Fibroblast of skin of right quadriceps (primary cell): Measurements from ENCODE around the gene SOX14.

Source experiments
- DNase-seq: peaks from one replicate; pipeline ENCODE4 v3.0.0-alpha.2; 2013

The SOX14 gene

DNA sequence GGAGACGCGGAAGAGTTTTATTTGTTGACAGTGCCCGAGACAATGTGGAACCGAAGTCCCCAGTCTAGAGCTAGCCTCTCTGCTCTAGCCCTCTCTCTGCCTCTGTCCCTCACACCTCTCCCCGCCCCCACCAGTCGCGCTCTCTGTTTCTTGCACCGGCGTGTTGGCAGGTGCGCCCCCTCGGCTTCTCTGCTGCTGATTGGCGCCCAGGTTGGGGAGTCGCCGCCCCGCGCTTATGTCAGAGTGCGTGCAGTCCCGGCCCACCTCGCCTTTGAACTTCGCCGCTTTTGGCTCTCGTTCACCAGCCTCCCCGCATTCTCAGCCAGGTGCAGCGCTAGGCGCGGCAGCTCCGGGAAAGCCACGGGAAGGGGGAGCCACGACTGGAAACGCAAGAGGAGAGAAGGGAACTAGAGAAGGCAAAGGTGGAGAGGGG is at the start of gene SOX14:
Gene SOX14, plus strand, starts transcription at position 315 of the 433 bp plus-strand sequence. CDS start 470 bp downstream, outside the sequence.
- no peak for DNase-seq

DNA sequence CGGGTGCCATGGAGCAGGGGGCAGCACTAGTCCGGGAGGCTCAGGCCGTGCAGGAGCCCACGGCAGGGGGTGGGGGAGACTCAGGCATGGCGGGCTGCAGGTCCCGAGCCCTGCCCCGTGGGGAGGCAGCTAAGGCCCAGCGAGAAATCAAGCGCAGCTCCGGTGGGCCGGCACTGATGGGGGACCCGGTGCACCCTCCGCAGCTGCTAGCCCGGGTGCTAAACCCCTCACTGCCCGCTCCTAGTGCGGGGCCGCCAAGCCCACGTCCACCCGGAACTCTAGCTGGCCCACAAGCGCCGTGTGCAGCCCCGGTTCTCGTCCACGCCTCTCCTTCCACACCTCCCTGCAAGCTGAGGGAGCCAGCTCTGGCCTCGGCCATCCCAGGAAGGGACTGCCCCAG is 49.6 kb upstream of the SOX14 start:
- DNase-seq = no peak

DNA sequence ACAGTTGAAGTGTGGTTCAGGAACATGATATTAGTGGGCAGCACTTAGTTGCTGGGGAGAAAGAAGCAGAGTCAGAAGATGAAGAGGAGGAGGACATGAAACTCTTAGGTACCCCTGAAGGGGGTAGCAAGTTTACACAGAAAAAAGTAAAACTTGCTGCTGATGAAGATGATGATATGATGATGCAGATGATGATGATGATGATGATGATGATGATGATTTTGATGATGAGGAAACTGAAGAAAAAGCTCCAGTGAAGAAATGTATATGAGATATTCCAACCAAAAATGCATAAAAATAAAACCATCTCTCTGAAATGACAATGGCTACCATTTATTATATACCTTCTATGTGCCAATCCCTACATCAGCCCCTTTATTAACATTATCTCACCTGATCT is 39.9 kb upstream of the SOX14 start:
- DNase-seq = no peak

DNA sequence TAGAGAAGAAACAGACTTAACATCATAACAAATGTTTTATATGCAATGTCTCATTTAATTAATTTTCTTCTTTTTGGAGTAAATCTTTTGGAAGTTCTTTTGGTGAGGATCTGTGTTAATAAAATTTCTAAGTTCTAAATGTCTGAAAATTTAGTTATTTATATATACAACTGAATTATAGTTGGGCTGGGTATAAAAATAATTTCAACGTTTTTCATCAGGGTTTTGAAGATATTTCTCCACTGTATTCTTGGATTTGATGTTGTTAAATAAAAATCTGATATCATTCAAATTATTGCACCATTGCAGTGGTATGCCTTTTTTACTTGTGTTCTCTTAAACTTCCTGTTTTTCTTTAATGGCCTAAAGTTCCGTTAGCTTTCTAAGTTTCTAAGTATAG is 26.9 kb upstream of the SOX14 start:
- no peak for DNase-seq

DNA sequence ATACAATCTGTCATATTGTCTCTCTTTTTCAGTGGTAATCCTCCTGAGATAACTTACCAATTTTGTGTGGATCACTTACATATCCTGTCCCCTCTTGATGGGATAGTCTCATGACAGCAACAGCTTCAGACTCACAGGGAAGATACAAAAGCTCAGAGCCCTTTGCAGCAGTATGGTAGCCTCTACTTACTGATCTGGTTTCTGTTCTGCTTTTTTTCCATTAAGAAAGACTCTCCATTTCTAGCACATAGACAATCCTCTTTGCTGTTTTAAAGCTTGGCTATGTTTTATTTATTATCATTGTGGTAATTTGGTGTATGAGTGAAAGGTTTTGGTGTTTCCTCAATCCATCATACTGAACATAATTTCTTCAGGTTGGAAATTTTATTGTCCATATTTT is 25.4 kb upstream of the SOX14 start:
- no peak for DNase-seq

DNA sequence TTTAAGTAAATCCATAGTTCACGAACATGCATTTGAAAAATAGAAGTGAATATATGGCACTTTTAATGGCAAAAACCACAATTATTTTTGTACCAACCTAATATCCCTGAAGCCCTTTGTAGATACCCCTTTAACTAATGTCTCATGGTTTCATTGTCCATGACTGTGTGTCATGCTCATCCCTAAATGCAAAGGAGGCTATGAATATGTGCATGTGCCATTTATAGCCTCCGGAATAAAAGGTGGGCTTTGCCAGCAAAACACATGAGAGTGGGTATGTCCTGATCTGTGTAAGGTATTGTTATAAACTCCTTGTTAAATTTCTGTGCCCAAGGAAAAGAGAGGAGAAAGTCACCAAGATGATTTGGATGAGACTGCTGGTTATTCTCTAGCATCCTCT is 20.5 kb upstream of the SOX14 start:
- DNase-seq = no peak

DNA sequence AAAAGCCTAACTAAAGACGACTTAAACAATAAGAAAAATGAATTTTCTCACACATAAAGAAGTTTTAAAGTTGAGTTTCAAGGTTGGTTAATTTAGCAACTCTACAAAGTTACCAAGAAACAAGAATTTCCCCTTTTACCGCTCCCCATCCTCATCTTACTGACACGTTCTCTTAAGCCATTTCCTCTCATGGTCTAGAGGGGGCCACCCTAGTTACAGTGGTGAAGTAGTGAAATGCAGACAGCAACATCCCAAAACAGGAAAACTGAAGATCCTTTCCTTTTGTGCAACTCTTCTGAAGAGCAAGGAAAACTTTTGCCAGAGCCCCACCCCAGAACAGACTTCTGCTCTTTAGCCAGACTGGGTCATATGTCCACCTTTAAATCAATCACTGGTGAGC is 17.3 kb upstream of the SOX14 start:
- no peak for DNase-seq

DNA sequence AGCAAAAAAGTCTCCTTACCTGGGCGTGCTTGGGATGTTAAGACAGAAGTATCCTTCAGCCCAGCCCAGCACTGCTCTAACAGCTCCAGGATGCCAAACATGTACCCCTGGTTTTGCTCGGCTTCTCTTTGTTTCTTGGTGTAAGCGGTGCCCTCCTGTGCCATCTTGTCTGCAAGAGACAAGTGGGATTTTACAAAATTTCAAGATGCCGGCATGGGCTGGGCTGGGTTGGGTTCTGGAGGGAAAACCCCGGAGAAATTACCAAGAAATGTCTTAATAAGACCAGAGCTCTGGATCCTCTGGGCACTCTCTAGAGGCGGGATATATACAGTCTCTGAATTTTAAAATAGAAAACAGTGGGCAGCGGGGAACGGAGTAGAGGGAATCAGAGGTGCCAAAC is 4.6 kb upstream of the SOX14 start:
- no peak for DNase-seq

DNA sequence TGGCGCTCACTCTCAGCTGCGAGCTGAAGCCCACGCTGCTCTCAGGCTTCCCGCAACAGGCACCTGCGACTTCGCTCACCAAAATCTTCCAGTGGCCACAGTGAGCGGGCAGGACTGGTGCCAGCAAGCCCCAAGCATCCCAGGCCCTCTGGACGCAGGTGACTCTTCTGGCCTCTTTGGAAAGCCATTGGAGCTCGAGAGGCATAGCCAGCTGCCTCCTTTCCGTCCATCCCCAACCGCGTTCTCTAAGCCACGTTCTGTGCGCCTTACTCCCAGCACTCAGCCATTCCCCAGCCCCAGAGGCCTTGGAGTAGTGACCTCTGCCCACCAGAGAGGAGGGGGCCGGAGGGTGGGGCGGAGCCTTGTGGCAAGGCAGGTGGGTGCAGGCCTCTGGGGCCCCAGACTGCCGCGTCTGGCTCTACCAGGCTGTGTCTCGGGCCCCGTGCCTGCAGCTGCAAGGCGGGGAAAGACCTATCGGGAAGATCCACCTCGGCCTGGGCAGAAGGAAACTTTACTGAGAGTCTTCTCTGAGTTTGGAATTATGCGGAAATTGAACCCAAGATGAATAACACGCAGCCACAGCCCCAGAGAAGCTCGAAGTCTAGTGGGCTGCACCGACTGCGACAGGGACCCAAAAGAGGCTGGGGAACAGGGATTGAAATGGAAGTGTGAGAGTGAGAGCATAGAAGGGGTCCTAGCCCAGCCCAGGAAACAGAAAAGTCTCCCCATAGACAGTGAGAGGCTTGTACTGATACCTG is 3.6 kb upstream of the SOX14 start:
- no peak for DNase-seq

DNA sequence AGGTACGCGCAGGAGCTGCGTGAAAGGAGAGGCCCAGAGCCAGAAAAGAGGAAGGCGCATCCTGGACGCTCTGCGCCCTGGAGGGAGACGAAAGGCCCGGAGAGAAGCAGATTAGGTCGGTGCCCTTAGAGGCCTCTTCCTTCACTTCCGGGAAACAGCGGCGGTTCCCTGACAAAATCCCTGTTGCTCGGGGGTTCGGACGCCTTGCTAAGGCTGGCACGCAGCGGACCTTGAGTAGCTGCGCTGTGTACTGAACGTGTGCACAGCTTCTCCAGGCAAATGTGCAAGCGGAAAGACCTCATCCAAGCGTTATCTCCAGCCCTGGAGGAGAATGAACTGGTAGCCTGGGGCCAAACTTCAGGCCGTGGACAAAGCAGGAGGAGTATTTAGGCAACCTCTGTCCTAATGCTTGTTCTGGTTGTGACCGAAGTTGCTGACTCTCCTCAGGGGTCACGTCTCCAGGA is 3.0 kb upstream of the SOX14 start:
- no peak for DNase-seq

DNA sequence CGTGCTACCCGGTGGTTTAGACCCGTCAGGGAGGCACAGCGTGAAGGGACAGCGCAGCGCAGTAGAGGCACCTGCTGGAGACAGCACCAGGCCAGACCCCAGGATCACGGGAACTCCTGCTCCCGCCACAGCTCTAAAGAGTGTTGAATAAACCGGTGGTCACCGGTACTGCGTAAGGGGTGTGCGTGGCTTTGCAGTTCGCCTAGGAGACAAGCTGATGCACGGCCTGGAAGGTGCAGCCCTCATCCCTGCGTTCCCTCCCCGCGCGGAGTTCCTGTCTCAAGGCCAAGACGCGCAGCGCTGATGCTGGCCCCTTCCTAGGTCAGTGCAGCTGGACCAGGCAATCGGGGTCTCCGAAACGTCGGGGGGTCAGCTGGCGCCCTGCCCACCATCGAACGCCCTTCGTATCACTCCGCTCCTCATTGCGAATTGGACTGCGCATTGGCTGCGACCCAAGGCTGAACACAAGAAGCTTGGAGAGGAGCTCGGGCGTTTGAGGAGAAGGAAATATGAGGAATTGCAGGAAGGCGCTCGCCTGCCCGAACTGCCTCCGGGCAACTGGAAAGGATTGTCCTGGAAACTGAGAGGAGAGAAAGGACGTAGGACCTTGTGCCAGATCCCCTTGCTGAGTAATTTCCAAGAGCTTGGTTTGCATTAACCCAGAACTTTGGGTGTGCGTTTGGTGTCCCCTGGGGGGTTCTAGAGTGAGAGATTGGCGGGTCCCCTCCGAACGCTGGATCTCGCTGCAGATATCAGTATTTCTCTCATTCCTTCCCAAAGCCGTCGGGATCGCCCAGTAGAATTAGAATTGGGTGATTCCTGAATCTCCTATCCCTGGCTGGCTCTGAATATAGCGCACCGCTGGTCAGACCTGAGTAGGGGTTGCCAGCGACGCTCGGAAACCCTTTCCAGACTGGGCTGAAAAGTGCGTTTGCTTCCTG is 2.3 kb upstream of the SOX14 start:
- no peak for DNase-seq

DNA sequence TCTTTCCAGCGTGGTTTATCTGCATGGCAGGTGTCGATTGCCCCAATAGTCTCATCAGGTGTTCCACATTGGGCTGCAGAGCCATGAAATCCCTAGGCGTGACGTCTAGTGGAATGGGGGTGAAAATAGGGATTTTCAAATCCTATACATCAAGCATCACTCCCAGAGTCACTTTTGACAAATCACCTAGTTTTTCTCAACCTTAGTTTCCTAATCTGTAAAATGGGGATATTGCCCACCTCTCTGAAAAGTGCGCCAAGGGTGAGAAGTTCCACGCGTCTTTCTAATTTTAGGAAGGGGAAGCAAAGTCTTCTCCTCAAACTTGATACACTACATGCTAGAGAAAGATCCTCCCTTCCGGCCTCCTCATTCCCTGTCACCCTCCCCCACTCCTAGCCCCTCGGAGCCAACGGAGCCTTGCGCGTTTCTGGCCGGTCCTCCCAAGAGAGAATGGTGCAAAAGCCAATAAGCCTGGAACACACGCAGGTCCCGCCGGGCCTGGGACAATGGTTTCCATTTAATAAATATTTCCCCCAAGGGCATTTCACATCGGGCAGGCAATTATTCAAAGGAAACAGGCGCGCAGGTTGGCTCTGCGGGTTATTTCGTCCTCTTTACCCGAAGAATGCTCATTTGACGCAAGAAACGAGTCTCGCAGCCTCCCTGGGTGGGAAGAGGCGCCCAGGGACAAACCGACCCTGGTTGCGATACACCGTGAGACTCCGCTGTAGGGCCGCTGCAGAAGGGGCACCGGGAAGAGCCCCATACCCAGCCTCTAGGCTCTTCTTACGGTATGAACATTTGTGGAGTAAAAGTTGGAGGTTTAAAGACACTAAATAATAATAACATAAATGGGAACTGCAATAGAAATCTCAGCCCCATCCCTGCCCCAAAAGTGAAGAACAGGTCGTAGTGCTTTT is 1.2 kb upstream of the SOX14 start:
- no peak for DNase-seq

DNA sequence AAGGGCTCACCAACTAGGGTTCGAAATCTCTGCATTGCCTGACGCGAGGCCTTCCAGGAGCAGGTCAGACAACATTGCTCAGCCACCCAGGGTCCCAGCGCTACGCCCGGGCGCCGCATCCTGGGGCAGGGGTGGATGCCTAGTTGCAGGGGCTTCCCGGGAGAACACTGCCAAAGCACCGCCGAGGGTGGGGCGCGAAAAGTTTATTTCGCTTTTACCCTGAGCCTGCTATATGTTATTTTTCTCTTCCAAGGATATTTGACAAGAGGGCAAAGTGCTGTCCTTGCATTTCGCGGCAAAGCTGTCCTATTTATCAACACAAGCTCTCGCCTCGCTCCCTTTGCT is 549 bp upstream of the SOX14 start:
- DNase-seq = no peak

DNA sequence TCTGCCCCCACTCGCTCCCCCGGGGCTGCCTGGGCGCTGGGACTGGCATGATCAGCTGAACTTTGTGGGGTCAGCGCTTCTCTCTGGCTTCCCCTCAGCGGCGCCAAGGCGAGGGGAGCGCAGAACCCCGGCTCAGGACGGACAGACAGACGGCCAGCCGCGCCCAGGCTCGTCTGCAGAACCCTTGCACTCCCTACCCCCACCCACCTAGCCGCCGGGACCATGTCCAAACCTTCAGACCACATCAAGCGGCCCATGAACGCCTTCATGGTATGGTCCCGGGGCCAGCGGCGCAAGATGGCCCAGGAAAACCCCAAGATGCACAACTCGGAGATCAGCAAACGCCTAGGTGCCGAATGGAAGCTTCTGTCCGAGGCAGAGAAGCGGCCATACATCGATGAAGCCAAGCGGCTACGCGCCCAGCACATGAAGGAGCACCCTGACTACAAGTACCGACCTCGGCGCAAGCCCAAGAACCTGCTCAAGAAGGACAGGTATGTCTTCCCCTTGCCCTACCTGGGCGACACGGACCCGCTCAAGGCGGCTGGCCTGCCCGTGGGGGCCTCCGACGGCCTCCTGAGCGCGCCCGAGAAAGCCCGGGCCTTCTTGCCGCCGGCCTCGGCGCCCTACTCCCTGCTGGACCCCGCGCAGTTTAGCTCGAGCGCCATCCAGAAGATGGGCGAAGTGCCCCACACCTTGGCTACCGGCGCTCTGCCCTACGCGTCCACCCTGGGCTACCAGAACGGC is 621 bp downstream of the SOX14 start:
- DNase-seq = no peak

DNA sequence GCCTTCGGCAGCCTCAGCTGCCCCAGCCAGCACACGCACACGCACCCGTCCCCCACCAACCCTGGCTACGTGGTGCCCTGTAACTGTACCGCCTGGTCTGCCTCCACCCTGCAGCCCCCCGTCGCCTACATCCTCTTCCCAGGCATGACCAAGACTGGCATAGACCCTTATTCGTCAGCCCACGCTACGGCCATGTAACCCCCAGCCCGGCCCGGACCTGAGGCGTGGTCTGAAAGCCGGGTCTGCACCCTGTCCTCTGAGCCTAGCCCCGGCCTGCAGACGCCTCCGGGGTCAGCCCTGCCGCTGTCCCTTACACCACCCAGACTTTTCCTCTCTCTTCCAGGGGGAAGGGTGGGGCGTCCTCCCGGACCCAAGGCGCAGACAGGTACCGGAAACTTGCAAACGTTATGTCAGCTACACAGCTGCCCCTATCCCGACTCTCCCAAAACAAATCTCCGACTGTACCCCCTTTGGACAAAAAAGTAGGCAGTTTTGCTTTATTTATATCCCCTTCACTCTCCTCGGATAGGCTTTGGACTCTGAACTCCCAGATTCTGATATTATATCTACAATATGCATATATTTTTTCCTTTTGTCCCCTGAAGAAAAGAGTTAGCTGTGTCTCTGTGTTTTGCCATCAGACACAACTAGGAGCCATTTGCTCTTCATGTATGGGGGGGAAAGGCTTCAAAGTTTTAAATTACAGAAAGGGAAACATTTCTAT is 1.4 kb downstream of the SOX14 start:
- DNase-seq = no peak

DNA sequence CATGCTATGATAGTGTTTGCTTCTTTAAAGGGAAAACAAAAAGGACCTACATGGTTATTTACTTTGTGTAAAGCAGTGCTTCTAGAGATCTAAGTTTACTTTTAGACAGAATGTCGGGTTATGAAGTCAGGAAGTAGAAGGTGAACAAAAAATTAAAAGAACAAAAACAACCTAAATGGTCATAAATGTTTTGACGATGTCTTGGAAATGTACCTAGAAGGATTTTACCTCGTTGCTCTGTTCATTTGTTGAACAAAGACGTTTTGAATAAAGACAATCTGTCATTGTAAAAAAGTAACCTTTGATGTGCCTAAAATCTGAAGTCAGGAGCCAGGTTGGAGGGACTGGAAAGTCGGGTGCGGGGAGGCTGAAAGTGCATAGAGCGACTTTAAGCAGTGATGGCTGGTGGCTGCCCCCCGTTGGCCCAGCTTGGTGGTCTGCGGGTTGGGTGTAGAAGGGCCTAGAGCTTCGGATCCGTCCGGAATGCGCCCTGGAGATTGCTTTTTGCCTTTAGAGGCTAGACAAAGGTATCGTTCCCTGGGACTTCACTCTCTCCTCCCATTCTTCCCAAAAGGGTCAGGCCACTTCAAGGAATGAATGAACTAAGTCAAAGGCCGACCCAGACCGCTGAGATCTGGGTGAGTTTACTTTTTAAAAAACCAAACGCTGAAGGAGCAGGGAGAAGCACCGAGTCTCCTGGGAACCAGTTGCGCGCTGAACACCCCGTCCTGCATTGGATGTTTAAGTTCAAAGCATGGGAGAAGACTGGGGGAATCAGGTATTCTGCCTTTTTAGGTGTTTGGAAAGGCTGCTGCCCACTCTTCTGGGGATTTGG is 2.1 kb downstream of the SOX14 start:
- DNase-seq = no peak

DNA sequence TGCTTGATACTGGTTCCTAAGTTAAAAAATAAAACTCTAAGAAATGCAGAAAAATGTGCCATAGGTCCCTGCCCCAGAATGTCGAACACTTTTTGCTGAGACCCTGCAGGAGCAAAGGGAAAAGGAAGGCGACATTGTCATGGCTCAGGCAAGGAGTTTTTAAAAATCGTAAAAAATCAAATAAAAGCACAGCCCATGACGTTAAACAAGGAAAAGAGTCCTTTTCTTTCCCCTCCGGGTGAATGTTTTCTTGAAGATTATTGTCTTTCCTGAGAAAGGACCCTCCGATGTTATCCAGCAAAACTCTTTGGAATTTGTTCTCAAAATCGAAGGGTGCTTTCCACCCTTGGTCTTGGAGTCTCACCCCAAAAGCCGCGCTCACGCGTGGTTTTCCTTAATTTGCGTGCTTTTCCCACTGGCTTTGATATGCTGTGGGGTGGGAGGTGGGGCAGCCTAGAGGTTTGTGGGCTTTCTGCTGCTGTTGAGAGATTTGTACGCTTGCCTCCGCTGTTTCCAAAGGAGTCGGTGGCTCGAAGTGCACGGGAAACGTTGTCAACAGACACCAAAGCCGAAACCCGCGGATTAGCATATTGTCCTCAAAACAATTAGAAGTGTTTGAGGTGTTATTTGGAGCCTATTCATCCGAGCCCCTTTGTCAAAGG is 2.9 kb downstream of the SOX14 start:
- no peak for DNase-seq

DNA sequence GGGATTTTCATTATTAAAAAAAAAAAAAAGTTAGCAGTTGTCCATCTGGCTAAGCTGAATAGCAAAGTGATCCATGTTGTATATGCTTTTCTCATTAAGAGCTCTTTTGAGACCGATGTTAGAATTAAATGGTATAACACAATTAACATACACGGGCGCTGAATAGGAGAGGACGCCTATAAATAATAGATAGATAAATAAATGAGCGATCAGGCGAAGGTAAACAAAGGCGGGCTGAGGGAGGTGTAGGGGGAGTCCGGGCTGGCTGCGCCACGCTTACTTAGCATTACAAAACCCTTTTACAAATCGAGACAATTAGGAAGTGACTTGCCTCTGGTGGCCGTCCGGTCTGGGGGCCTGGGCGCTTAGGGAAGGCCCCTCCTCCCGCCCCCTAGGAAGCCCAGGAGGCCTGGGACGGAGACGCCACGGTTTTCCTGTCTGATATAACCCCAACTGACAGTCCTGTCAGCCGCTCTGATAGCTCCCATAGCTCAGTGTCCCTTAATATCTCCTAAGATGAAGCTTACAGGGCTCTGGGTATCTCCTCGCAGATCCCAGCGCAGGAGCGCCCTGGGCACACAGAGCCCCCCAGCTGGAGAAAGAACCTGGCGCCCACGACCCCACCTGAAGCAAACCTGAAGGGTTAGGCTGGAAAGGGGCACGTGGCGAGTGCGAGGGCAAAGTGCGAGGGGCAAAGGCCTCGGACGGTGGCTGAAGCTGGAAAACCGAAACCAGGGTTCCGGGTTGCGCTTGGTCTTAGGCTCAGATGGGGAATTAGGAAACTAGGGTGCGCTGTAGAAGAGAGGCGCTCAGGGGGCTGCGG is 3.6 kb downstream of the SOX14 start:
- no peak for DNase-seq
